Breast epithelium (tissue), 3 donors: Measurements from ENCODE around the gene RIPOR1.

Source experiments
- POLR2A ChIP-seq: fragments of 450-650 bp; IDR thresholded peaks from one replicate; pipeline ENCODE4 v1.6.1; 2016; ENCODE audit warnings: antibody characterized with exemption, mild to moderate bottlenecking, moderate library complexity
- TF ChIP-seq, protein P1 (sequence below), 3 donors: fragments of 450-650 bp; IDR thresholded peaks; one replicate each; pipeline ENCODE4 v1.5.1; 2016 to 2017; ENCODE audit warnings: antibody characterized with exemption in 3 of 3, mild to moderate bottlenecking in 3 of 3, moderate library complexity in 3 of 3

DNA sequence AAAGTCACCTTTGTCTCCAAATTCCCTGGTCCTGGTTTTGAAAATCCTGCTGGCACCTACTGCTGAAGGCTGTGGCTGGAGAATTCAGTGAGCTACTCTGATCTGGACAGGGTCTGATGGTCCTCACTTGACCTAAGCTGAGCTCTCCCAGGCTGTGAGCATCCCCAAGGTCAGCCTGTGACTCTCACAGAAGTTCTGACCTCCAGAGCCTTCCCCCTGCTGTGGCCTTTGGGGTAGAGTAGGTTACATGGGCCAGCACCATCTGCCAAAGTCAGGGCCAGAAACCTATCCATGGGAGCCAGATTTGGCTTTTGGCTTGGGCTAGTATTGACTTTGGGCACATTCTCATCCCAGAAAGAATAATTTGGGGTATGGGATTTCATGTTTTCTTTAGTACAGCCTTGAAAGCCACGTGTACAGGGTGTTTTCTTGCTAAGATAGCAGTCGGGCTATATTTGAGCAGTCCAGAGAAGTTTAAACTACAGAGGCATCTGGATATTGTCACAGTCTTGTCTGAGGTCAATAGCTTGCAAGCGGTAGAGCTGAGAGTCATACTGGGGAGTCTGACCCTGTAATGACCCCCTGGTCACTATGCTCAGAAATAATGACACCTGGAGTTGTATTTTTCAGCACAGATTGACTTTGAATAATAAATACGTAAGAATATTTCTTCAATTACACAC, 39.1 kb upstream of the RIPOR1 start:
- TF ChIP-seq, protein P1, sequence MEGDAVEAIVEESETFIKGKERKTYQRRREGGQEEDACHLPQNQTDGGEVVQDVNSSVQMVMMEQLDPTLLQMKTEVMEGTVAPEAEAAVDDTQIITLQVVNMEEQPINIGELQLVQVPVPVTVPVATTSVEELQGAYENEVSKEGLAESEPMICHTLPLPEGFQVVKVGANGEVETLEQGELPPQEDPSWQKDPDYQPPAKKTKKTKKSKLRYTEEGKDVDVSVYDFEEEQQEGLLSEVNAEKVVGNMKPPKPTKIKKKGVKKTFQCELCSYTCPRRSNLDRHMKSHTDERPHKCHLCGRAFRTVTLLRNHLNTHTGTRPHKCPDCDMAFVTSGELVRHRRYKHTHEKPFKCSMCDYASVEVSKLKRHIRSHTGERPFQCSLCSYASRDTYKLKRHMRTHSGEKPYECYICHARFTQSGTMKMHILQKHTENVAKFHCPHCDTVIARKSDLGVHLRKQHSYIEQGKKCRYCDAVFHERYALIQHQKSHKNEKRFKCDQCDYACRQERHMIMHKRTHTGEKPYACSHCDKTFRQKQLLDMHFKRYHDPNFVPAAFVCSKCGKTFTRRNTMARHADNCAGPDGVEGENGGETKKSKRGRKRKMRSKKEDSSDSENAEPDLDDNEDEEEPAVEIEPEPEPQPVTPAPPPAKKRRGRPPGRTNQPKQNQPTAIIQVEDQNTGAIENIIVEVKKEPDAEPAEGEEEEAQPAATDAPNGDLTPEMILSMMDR (IDR thresholded peaks at IDR 0.05) = no peak
- TF ChIP-seq POLR2A = no peak
